ENCODE data around the gene SLC39A11. TPM values are rescaled to one million over a fixed set of nuclear protein-coding genes. Genes with fewer than 3 reads are reported as not detected.
A peak's percentile ranks its signal among the peaks of the same experiment; 100 is the strongest.

The SLC39A11 gene
- total RNA-seq, 1 donor from 2014 or later, result 13.2 TPM

DNA sequence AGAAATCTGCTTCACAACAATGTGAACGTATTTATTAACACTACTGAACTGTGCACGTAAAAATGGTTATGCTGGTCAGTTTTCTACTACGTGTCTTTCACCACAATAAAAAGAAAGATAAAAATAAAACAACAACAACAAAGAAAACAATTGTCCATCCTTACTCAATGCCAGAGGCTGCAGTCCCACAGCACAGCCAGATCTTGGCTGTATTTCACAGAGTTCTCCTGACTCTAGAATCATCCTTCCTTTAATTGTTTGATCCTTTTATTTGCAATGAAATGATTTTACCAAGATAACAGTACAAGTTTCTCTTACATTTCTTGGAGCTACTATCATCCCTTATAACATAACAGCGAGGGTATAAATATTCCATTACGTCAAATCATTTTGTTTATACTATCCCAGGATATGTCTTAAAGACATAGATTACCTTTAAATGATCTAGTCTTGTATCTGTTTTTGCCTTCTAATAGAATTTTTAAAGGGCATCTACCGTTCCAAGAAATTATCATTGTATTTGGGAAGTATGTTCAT, 103.3 kb downstream of the SLC39A11 start:
- no peak for DNase-seq (ENCODE audit: low spot score)
- no peaks in the 10 kb centered on the region for H3K4me1 Mint-ChIP-seq (ENCODE audit: unreplicated experiment)
- no peak overlapping the region for H3K4me3 Mint-ChIP-seq (ENCODE audit: unreplicated experiment)
- H3K27me3 Mint-ChIP-seq (ENCODE audit: unreplicated experiment), result no peaks in the 10 kb centered on the region
- no peak overlapping the region for H3K27ac Mint-ChIP-seq (ENCODE audit: unreplicated experiment)
- TF ChIP-seq, protein P1, sequence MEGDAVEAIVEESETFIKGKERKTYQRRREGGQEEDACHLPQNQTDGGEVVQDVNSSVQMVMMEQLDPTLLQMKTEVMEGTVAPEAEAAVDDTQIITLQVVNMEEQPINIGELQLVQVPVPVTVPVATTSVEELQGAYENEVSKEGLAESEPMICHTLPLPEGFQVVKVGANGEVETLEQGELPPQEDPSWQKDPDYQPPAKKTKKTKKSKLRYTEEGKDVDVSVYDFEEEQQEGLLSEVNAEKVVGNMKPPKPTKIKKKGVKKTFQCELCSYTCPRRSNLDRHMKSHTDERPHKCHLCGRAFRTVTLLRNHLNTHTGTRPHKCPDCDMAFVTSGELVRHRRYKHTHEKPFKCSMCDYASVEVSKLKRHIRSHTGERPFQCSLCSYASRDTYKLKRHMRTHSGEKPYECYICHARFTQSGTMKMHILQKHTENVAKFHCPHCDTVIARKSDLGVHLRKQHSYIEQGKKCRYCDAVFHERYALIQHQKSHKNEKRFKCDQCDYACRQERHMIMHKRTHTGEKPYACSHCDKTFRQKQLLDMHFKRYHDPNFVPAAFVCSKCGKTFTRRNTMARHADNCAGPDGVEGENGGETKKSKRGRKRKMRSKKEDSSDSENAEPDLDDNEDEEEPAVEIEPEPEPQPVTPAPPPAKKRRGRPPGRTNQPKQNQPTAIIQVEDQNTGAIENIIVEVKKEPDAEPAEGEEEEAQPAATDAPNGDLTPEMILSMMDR (IDR thresholded peaks at IDR 0.05; ENCODE audit: unreplicated experiment), result no peak
- H3K9me3 Mint-ChIP-seq (ENCODE audit: unreplicated experiment), result no peaks in the 10 kb centered on the region
- no peaks in the 10 kb centered on the region for H3K36me3 Mint-ChIP-seq (ENCODE audit: low read depth, unreplicated experiment)

DNA sequence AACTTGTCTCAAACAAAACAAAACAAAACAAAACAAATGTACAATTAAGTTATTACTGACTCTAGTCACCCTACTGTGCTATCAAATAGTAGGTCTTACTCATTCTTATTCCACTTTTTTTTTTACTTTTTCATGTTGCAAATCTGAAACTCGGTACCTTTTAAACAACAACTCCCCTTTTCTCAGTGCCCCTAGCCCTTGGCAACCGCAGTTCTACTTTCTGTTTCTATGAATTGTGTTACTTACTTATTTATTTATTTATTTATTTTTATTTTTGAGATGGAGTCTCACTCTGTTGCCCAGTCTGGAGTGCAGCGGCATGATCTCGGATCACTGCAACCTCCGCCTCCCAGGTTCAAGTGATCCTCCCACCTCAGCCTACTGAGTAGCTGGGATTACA, 104.0 kb downstream of the SLC39A11 start:
- no peak overlapping the region for H3K4me3 Mint-ChIP-seq (ENCODE audit: unreplicated experiment)
- no peaks in the 10 kb centered on the region for H3K4me1 Mint-ChIP-seq (ENCODE audit: unreplicated experiment)
- no peak for DNase-seq (ENCODE audit: low spot score)
- TF ChIP-seq, protein P1 (IDR thresholded peaks at IDR 0.05; ENCODE audit: unreplicated experiment), result no peak
- H3K27me3 Mint-ChIP-seq (ENCODE audit: unreplicated experiment), result peaks cover 1% of the 10 kb centered on the region
- no peaks in the 10 kb centered on the region for H3K9me3 Mint-ChIP-seq (ENCODE audit: unreplicated experiment)
- no peak overlapping the region for H3K27ac Mint-ChIP-seq (ENCODE audit: unreplicated experiment)
- H3K36me3 Mint-ChIP-seq (ENCODE audit: low read depth, unreplicated experiment), result no peaks in the 10 kb centered on the region

DNA sequence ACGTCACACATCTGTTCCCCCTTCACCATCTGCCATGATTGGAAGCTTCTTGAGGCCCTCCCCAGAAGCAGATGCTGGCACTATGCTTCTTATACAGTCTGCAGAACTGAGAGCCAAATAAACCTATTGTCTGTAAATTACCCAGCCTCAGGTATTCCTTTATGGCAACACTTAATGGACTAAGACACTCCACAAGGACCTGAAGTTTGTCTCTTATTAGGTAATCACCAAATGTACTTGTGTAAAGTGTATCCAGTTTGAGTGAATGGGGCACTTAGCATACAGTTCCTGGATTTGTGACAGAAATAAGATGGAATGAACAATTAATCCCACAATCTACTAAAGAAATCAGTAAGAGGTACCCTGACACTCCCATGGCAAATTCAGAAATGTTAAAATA, 105.3 kb downstream of the SLC39A11 start:
- no peaks in the 10 kb centered on the region for H3K36me3 Mint-ChIP-seq (ENCODE audit: low read depth, unreplicated experiment)
- H3K27ac Mint-ChIP-seq (ENCODE audit: unreplicated experiment), result no peak overlapping the region

DNA sequence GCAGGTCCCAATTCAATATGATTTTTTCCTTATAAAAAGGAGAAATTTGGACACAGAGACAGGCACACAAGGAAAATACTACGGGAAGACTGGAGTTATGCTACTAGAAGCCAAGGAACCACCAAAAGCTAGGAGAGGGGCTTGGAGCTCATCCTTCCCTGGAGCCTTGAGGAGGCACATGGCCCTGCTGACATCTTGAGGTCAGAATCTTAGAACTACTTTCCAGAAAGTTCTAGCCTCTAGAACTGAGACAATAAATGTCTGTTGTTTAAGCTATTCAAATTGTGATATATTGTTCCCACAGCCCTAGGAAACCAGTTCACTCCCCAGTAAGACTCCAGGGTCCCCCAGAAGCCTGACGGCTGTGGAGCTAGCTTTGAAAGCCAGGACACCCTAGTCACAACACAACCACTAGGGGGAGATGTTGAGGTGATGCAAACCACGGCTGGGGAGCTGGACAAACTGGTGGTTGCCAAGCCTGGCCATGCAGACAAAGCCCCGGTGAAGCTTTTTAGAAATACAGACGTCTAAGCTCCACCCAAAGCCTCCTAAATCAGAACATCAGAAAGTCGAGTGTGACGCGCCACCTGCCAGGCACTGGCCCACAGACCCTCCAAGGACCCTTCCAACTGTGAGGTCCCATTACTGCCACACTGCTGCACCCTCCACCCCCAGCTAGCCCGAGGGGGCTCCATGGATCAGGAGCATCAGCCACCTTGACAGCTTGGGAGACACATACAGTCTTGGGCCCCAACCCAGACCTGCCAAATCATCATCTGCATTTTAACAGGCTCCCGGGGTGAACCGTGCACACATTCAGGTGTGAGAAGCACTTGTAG, 106.4 kb downstream of the SLC39A11 start:
- H3K27ac Mint-ChIP-seq (ENCODE audit: unreplicated experiment), result no peak overlapping the region
- TF ChIP-seq, protein P1 (IDR thresholded peaks at IDR 0.05; ENCODE audit: unreplicated experiment), result peak; percentile 88

More for the DNA sequence above, 105.3 kb downstream of the SLC39A11 start:
- H3K4me1 Mint-ChIP-seq (ENCODE audit: unreplicated experiment), result no peaks in the 10 kb centered on the region
- H3K4me3 Mint-ChIP-seq (ENCODE audit: unreplicated experiment), result no peak overlapping the region
- H3K27me3 Mint-ChIP-seq (ENCODE audit: unreplicated experiment), result peaks cover 1% of the 10 kb centered on the region
- H3K9me3 Mint-ChIP-seq (ENCODE audit: unreplicated experiment), result no peaks in the 10 kb centered on the region
- DNase-seq (ENCODE audit: low spot score), result no peak
- TF ChIP-seq, protein P1 (IDR thresholded peaks at IDR 0.05; ENCODE audit: unreplicated experiment), result no peak

DNA sequence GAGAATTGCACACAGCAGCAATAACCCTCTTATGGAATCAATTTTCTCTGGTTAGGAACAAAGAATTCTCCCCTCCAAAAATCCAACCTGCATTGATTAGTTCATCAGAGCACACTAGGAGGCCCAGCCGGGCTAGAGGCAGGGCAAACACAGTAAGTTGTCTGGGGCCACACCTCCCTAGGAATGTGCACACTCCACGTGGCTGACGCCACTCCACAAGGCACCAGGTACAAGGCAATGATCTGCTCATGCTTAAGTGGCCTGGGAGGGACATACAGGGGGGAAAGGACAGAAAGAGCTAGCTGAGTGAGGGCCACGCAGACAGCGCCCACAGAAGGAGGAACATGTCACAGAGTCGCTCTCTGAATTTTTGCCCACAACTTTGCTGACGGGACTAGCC, 107.6 kb downstream of the SLC39A11 start:
- no peak overlapping the region for H3K4me3 Mint-ChIP-seq (ENCODE audit: unreplicated experiment)
- TF ChIP-seq, protein P1 (IDR thresholded peaks at IDR 0.05; ENCODE audit: unreplicated experiment), result no peak
- no peak overlapping the region for H3K27ac Mint-ChIP-seq (ENCODE audit: unreplicated experiment)
- no peaks in the 10 kb centered on the region for H3K4me1 Mint-ChIP-seq (ENCODE audit: unreplicated experiment)
- DNase-seq (ENCODE audit: low spot score), result no peak
- peaks cover 1% of the 10 kb centered on the region for H3K27me3 Mint-ChIP-seq (ENCODE audit: unreplicated experiment)
- no peaks in the 10 kb centered on the region for H3K36me3 Mint-ChIP-seq (ENCODE audit: low read depth, unreplicated experiment)
- no peaks in the 10 kb centered on the region for H3K9me3 Mint-ChIP-seq (ENCODE audit: unreplicated experiment)

More for the DNA sequence above, 106.4 kb downstream of the SLC39A11 start:
- no peaks in the 10 kb centered on the region for H3K36me3 Mint-ChIP-seq (ENCODE audit: low read depth, unreplicated experiment)
- no peak overlapping the region for H3K4me3 Mint-ChIP-seq (ENCODE audit: unreplicated experiment)
- no peaks in the 10 kb centered on the region for H3K9me3 Mint-ChIP-seq (ENCODE audit: unreplicated experiment)
- DNase-seq (ENCODE audit: low spot score), result peak; percentile 81
- H3K4me1 Mint-ChIP-seq (ENCODE audit: unreplicated experiment), result no peaks in the 10 kb centered on the region
- H3K27me3 Mint-ChIP-seq (ENCODE audit: unreplicated experiment), result peaks cover 1% of the 10 kb centered on the region
